GM18511 (cell line): ENCODE results near the gene ARSG.
"Not testable (repeated sequence)": the region's sequence is repeated elsewhere in the genome, so short reads cannot be mapped to it uniquely, and the experiment has no call there.

Experiments used
- ATAC-seq: cut with Tn5 transposase; IDR thresholded peaks from one replicate; pipeline ENCODE4 v1.9.1; 2021; ENCODE audit warnings: mild to moderate bottlenecking, moderate library complexity; ENCODE audit not compliant: unreplicated experiment

ARSG gene

GRCh38 chr17:68327823-68328557 is 36.7 kb downstream of the ARSG start:
- ATAC-seq: no peak

GRCh38 chr17:68328676-68329075 is 37.4 kb downstream of the ARSG start:
- ATAC-seq: no peak

GRCh38 chr17:68329331-68329730 is 38.0 kb downstream of the ARSG start:
- no peak for ATAC-seq

- not testable (repeated sequence) for ATAC-seq
Observed at GRCh38 chr17:68331932-68332331, 40.6 kb downstream of the ARSG start.

GRCh38 chr17:68334393-68334792 is 43.1 kb downstream of the ARSG start:
- no peak for ATAC-seq

GRCh38 chr17:68341482-68341881 is 50.2 kb downstream of the ARSG start:
- ATAC-seq: no peak

GRCh38 chr17:68343976-68344375 is 52.7 kb downstream of the ARSG start:
- no peak for ATAC-seq

GRCh38 chr17:68344701-68345136 is 53.4 kb downstream of the ARSG start:
- ATAC-seq: no peak

- peak; percentile 93 for ATAC-seq
Observed at GRCh38 chr17:68346448-68346847, 55.2 kb downstream of the ARSG start.

- ATAC-seq: no peak
Observed at GRCh38 chr17:68347380-68347779, 56.1 kb downstream of the ARSG start.

- ATAC-seq: no peak
Observed at GRCh38 chr17:68349157-68349556, 57.9 kb downstream of the ARSG start.

GRCh38 chr17:68351395-68351794 is 60.1 kb downstream of the ARSG start:
- no peak for ATAC-seq

GRCh38 chr17:68352041-68352440 is 60.7 kb downstream of the ARSG start:
- no peak for ATAC-seq

- not testable (repeated sequence) for ATAC-seq
Observed at GRCh38 chr17:68352671-68353070, 61.4 kb downstream of the ARSG start.

GRCh38 chr17:68353111-68353521 is 61.8 kb downstream of the ARSG start:
- ATAC-seq: no peak

GRCh38 chr17:68354311-68354710 is 63.0 kb downstream of the ARSG start:
- ATAC-seq: not testable (repeated sequence)

- ATAC-seq: not testable (repeated sequence)
Observed at GRCh38 chr17:68355108-68355507, 63.8 kb downstream of the ARSG start.

- ATAC-seq: peak; percentile 92
Observed at GRCh38 chr17:68356520-68356919, 65.2 kb downstream of the ARSG start.

- no peak for ATAC-seq
Observed at GRCh38 chr17:68356949-68357455, 65.7 kb downstream of the ARSG start.

GRCh38 chr17:68357886-68358285 is 66.6 kb downstream of the ARSG start:
- no peak for ATAC-seq

GRCh38 chr17:68359791-68360535 is 68.7 kb downstream of the ARSG start:
- ATAC-seq: no peak

GRCh38 chr17:68365469-68365868 is 74.2 kb downstream of the ARSG start:
- no peak for ATAC-seq
